HepG2 (cell line): ENCODE data around the gene AP4S1. TPM values are rescaled to one million over a fixed set of nuclear protein-coding genes. Genes with fewer than 3 reads are reported as not detected.

ENCODE experiments used
- E2F2 ChIP-seq: sonication (generic); formaldehyde crosslinking; IDR thresholded peaks from 2 replicates; pipeline ENCODE4 v1.4.0; 2020; ENCODE audit warnings: missing genetic modification reagents, borderline replicate concordance
- HDAC2 ChIP-seq: sonication (generic); formaldehyde crosslinking; IDR thresholded peaks from 2 replicates; pipeline ENCODE4 v1.4.0; 2020; ENCODE audit warnings: missing genetic modification reagents
- HNRNPL ChIP-seq: fragments of 200-400 bp; formaldehyde crosslinking; IDR thresholded peaks from 2 replicates; pipeline ENCODE4 v1.6.1; 2017; ENCODE audit warnings: mild to moderate bottlenecking, low read depth, low read length
- KLF6 ChIP-seq: IDR thresholded peaks from 2 replicates; pipeline ENCODE4 v1.8.0; 2016; ENCODE audit warnings: missing biosample characterization, missing genetic modification reagents
- MLXIP ChIP-seq: sonication (generic); formaldehyde crosslinking; IDR thresholded peaks from 2 replicates; pipeline ENCODE4 v1.9.0; 2021; ENCODE audit warnings: missing genetic modification reagents, borderline replicate concordance
- POLR2G ChIP-seq: fragments of 200-400 bp; formaldehyde crosslinking; IDR thresholded peaks from 2 replicates; pipeline ENCODE4 v1.6.1; 2018; ENCODE audit warnings: mild to moderate bottlenecking, low read depth, low read length, moderate library complexity
- PRPF4 ChIP-seq: fragments of 200-400 bp; formaldehyde crosslinking; IDR thresholded peaks from 2 replicates; pipeline ENCODE4 v1.6.1; 2016; ENCODE audit warnings: low read length, low read depth; ENCODE audit not compliant: poor library complexity, severe bottlenecking
- SIN3A ChIP-seq: IDR thresholded peaks from 2 replicates; pipeline ENCODE4 v1.6.1; 2011; ENCODE audit warnings: low read depth, mild to moderate bottlenecking, control low read depth, low read length, borderline replicate concordance
- STAT5B ChIP-seq: sonication (generic); formaldehyde crosslinking; IDR thresholded peaks from 2 replicates; pipeline ENCODE4 v1.4.0; 2020; ENCODE audit warnings: missing genetic modification reagents
- ZNF138 ChIP-seq: sonication (generic); formaldehyde crosslinking; IDR thresholded peaks from 2 replicates; pipeline ENCODE4 v1.5.0; 2020; ENCODE audit warnings: mild to moderate bottlenecking, low read depth, missing genetic modification reagents
- ZNF253 ChIP-seq: sonication (generic); formaldehyde crosslinking; IDR thresholded peaks from 2 replicates; pipeline ENCODE4 v1.8.0; 2022; ENCODE audit warnings: mild to moderate bottlenecking, missing genetic modification reagents, borderline replicate concordance
- ZNF441 ChIP-seq: sonication (generic); formaldehyde crosslinking; IDR thresholded peaks from 2 replicates; pipeline ENCODE4 v1.7.0; 2021; ENCODE audit warnings: missing genetic modification reagents, borderline replicate concordance
- ZNF768 ChIP-seq: sonication (generic); formaldehyde crosslinking; IDR thresholded peaks from 2 replicates; pipeline ENCODE4 v1.4.0; 2020; ENCODE audit warnings: missing genetic modification reagents
- polyA plus RNA-seq, 8 experiments: library from polyadenylated mRNA; depleted of rRNA in 3 of 8; stranded (reverse) in 7 of 8; unstranded in 1 of 8; fragments of >200 nt; fragmentation: Illumina TruSeq in 4 of 8; extraction: Trizol in 4 of 8; gene quantifications; 2 replicates each; pipeline versions ENCODE4 v1.2.1 to v1.2.3, GENCODE V29; 2011 to 2016; ENCODE audit warnings: low read depth in 4 of 8, missing spikeins in 1 of 8, mixed read lengths in 1 of 8; ENCODE audit not compliant: insufficient read depth in 1 of 8
- total RNA-seq, 5 experiments: library from RNA; depleted of rRNA; stranded (reverse); fragments of >200 nt; fragmentation: Illumina TruSeq; extraction: Trizol; gene quantifications; 2 replicates each; pipeline ENCODE4 v1.2.3, GENCODE V29; 2016; ENCODE audit warnings: low read depth in 1 of 5
- TF ChIP-seq, protein P1 (sequence below): sonication (generic); formaldehyde crosslinking; IDR thresholded peaks from 2 replicates; pipeline ENCODE4 v1.8.1; 2023; ENCODE audit warnings: mild to moderate bottlenecking, missing genetic modification reagents

The AP4S1 gene
- total and polyA plus RNA-seq, 2 of the 13 experiments (the other 11 are each of a cell fraction or from before 2014, with no cell fraction given), result 3.9 to 21.1 TPM

DNA sequence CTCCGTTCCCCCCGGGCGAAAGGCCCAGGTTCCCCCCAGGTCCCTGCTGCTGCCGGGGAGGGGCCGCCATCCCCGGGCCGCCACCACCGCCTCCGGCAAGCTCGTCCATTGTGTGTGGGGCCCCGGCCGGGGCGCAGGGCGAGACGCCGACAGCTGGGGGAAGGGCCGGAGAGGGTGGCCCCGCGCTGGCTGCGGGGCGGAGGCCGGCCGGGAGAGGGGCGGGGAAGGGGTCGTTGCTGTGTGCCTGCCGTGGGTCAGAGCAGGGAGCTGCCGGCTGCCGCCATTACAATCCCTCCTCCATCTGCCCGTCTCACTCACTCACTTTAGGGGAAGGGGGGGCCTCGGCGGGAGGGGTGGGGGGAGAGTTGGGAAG, 614 bp downstream of the AP4S1 start, which contains the start of gene STRN3 (continued):
- peak; percentile 73; the same call in 1 of the 2 replicates for TF ChIP-seq MLXIP (CRISPR knock-in tag)
- TF ChIP-seq HDAC2 (CRISPR knock-in tag), result no peak
- TF ChIP-seq ZNF441 (CRISPR knock-in tag), result 0 out of 2 replicates have a peak, but pooled peaks have one; percentile 3
- peak; percentile 30; the same call in 1 of the 2 replicates for TF ChIP-seq KLF6 (CRISPR knock-in tag)
- TF ChIP-seq STAT5B (CRISPR knock-in tag), result 0 out of 2 replicates have a peak, but pooled peaks have one; percentile 5
- TF ChIP-seq ZNF768 (CRISPR knock-in tag), result peak; percentile 4
- TF ChIP-seq ZNF138 (CRISPR knock-in tag), result peak; percentile 81; the same call in 1 of the 2 replicates
- no peak for TF ChIP-seq PRPF4
- TF ChIP-seq SIN3A, result peak; percentile 76; the same call in 1 of the 2 replicates
- no peak; the same call in 1 of the 2 replicates for TF ChIP-seq E2F2 (CRISPR knock-in tag)
- TF ChIP-seq POLR2G, result peak; percentile 16; the same call in 1 of the 2 replicates
- TF ChIP-seq HNRNPL, result peak; percentile 17; the same call in 1 of the 2 replicates
- 0 out of 2 replicates have a peak, but pooled peaks have one; percentile 0 for TF ChIP-seq ZNF253 (CRISPR knock-in tag)
- TF ChIP-seq, protein P1, sequence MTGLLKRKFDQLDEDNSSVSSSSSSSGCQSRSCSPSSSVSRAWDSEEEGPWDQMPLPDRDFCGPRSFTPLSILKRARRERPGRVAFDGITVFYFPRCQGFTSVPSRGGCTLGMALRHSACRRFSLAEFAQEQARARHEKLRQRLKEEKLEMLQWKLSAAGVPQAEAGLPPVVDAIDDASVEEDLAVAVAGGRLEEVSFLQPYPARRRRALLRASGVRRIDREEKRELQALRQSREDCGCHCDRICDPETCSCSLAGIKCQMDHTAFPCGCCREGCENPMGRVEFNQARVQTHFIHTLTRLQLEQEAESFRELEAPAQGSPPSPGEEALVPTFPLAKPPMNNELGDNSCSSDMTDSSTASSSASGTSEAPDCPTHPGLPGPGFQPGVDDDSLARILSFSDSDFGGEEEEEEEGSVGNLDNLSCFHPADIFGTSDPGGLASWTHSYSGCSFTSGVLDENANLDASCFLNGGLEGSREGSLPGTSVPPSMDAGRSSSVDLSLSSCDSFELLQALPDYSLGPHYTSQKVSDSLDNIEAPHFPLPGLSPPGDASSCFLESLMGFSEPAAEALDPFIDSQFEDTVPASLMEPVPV (CRISPR knock-in tag), result 0 out of 2 replicates have a peak, but pooled peaks have one; percentile 15
- TF ChIP-seq, all 625 proteins: peak for 86
